Activated T-helper 17 cell treated with anti-CD3 and anti-CD28 coated beads, Interleukin-2, amount 50 U/mL, for 72 hours (primary cell): ENCODE results near the gene MEGF6. TPM values are rescaled to one million over a fixed set of nuclear protein-coding genes. Genes with fewer than 3 reads are reported as not detected.

Experiments used
- ATAC-seq: fragments of 150-1000 bp; cut with Tn5 transposase; replicated peaks from 2 replicates; pipeline ENCODE4 v1.10.0; 2021; ENCODE audit warnings: mild to moderate bottlenecking, moderate library complexity
- H3K27ac Mint-ChIP-seq: one replicate; pipeline ENCODE4 v1.8.0; 2022; ENCODE audit warnings: mixed read lengths
- H3K27me3 Mint-ChIP-seq: one replicate; pipeline ENCODE4 v1.8.0; 2022; ENCODE audit warnings: mixed read lengths
- H3K36me3 Mint-ChIP-seq: one replicate; pipeline ENCODE4 v1.8.0; 2022; ENCODE audit warnings: low read depth, mild to moderate bottlenecking, mixed read lengths
- H3K4me1 Mint-ChIP-seq: one replicate; pipeline ENCODE4 v1.8.0; 2022; ENCODE audit warnings: mixed read lengths
- H3K4me3 Mint-ChIP-seq: one replicate; pipeline ENCODE4 v1.8.0; 2022; ENCODE audit warnings: mild to moderate bottlenecking, mixed read lengths
- H3K9me3 Mint-ChIP-seq: one replicate; pipeline ENCODE4 v1.8.0; 2022; ENCODE audit warnings: mixed read lengths
- total RNA-seq, 2 donors: library from RNA; stranded (reverse); gene quantifications; one replicate each; pipeline ENCODE4 v1.2.3, GENCODE V29; 2022

MEGF6 gene
- total RNA-seq, 2 donors from 2014 or later = 5.0 to 9.7 TPM

DNA sequence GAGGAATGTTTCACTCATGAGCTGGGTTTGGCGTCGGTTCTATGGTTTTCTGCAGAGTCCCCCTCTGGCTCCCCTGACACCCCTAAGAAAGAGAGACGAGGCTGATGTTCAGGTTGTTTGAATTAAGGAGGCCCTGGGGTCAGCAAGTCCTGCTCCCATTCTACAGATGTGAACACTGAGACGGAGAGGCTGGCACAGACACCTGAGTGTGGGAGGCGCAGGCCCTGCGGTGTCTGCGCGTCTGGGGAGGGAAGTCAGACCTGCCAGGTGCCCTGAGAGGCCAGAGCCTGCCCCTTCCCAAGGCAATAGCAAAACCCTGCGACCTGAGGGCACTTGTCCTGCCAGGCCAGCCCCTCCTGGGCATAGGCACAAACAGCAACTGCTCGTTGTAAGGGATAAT, 47.7 kb downstream of the MEGF6 start:
- Mint-ChIP-seq H3K4me1 (no peaks in the 10 kb centered on the region), H3K4me3 (no peak overlapping the region), H3K27me3 (peaks cover 3% of the 10 kb centered on the region), H3K9me3 (no peaks in the 10 kb centered on the region), H3K36me3 (no peaks in the 10 kb centered on the region), H3K27ac (no peak overlapping the region)
- ATAC-seq = no peak

DNA sequence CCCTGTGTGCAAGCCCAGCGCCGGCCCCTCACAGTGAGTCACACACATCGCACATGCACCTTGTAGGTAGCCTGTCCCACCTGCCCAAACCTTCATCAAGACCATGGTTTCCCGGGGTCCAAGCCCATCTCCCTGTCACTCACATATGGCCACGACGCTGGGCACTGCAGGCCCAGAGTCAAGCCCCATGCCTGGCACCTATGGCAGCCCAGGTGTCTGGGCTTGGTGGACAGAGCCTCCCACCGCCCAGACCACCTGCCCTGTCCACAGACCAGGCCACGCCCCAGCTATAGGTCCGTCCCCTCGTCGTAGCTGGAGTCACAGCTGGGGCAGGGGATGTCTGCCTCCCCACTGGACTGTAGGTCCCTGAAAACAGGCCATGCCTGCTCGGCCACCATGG, 48.2 kb downstream of the MEGF6 start:
- Mint-ChIP-seq H3K27me3 (peaks cover 3% of the 10 kb centered on the region), H3K9me3 (no peaks in the 10 kb centered on the region), H3K4me3 (no peak overlapping the region)

DNA sequence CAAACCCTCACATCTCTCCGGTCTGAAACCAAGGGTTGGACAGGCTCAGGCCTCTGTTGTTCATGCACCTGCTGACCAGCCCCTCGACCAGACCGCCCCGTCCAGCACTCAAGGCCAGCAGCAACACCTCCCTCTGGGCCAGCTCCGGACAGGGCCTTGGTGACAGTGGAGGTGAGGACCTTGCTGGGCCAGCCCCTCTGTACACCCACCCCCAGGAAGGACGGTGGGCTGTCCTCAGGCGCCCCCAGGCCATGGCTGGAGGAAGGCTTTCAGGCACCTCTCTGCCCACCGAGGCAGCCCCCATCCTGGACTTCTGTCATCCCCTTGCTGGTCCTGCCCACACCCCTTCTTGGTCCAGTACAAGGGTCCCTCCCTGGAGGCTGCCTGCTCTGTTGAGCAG, 48.6 kb downstream of the MEGF6 start:
- H3K4me3 Mint-ChIP-seq = no peak overlapping the region

More for the DNA sequence above, 48.2 kb downstream of the MEGF6 start:
- Mint-ChIP-seq H3K27ac (no peak overlapping the region), H3K4me1 (no peaks in the 10 kb centered on the region), H3K36me3 (no peaks in the 10 kb centered on the region)
- no peak for ATAC-seq

DNA sequence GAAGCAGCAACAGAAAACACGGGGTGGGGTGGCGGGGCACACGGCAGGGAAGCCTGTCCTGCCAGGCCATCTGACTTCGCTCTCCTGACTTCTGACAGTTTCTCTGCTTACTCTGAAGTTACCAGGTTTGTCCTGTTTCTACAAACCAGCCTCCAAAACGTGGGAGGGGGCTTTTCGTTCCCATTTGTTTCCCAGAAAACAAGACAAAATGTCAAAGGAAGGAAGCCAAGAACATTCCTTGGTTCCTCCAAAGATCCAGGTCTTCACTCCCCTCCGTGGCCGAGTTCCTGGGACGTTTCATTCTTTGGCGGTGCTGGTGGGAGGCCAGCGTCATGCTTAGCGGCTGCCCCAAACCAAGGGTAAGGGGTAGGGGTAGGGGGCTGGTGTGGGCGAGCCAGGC, 49.6 kb downstream of the MEGF6 start:
- no peak for ATAC-seq
- Mint-ChIP-seq H3K9me3 (no peaks in the 10 kb centered on the region), H3K27ac (no peak overlapping the region), H3K4me3 (no peak overlapping the region), H3K36me3 (no peaks in the 10 kb centered on the region), H3K27me3 (peaks cover 3% of the 10 kb centered on the region), H3K4me1 (no peaks in the 10 kb centered on the region)

More for the DNA sequence above, 48.6 kb downstream of the MEGF6 start:
- Mint-ChIP-seq H3K27me3 (peaks cover 3% of the 10 kb centered on the region), H3K27ac (no peak overlapping the region), H3K4me1 (no peaks in the 10 kb centered on the region), H3K36me3 (no peaks in the 10 kb centered on the region), H3K9me3 (no peaks in the 10 kb centered on the region)
- ATAC-seq = no peak

DNA sequence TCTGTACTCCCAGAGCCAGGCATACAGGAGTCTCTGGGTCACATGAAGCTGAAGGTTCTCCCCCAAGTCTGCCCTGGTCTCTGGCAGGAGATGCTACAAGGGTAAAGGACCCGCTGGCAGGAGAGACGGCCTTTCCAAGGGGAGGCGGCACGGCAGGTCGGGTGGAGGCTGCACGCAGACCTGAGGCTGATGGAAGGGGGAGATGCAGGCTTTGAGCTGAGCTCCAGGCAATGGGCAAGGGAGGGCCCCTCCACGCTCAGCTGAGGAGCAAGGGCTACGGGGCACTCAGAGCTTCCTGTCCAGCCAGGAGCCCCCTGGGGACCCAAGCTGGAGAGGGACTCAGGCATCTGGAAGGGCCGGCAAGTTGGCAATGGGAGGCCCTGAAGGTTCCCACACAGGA, 50.3 kb downstream of the MEGF6 start:
- Mint-ChIP-seq H3K9me3 (no peaks in the 10 kb centered on the region), H3K36me3 (no peaks in the 10 kb centered on the region), H3K4me3 (no peak overlapping the region), H3K4me1 (no peaks in the 10 kb centered on the region), H3K27me3 (peaks cover 3% of the 10 kb centered on the region), H3K27ac (no peak overlapping the region)
- ATAC-seq = no peak

DNA sequence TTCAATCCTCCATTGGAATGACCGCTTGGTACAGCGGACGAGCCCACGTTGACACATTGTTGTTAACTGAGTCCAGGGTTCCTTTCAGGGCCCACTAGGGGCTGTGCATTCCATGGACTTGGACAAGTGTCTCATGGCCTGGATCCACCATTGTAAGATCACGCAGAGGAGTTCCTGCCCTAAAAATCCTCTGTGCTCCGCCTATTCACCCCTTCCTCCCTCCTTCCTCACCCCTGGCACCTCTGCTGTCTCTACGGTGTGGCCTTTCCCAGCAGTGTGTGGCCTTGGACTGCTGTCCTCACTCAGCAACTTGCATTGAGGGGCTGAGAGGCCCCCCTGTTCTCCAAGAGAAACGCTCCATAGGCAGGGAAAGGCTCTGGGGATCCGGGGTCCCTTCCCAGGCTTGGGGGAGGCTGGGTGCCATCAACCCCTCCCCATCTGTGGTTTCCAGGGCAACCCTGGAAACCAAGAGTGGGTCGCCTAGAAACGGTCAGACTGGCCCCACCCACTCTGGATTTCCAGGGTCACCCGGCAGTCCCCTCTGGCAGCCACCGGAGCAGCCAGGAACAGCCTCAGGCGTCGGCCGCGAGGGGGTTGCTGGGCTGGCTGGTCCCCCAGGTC, 50.9 kb downstream of the MEGF6 start:
- Mint-ChIP-seq H3K36me3 (no peaks in the 10 kb centered on the region), H3K9me3 (no peaks in the 10 kb centered on the region), H3K27ac (no peak overlapping the region), H3K4me1 (no peaks in the 10 kb centered on the region), H3K4me3 (no peak overlapping the region), H3K27me3 (peaks cover 3% of the 10 kb centered on the region)
- ATAC-seq = no peak

DNA sequence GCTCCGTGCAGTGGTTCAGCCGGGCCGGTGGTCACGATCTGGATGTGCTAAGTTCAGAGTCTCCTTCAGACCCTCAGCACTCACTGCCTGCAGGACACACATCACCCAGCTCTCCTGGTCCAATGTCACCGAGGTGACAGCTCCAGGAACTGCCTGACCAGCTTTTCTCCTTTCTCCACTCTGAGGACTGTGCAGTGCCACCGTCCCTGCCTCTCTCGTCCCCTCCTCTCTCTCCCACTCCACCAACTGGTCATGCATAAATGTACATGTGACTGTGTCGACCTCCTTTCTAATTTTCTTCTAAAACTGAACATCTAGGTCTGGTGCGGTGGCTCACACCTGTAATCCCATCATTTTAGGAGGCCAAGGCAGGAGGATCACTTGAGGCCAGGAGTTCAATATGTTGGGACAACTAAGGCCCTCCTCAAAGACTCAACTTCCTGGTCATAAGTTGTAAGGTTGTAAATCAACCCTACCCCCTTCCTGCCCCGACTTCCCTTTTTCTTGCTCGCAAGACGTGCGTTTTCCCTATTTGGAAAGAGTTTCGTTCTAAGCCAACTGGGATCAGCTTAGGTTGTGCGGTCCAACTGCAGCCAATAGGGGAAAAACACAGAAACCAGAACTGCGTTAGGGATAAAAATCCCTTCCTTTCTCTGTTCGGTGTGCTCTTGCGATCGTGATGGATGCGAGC, 53.1 kb downstream of the MEGF6 start:
- H3K9me3 Mint-ChIP-seq = no peaks in the 10 kb centered on the region
- H3K27ac Mint-ChIP-seq = no peak overlapping the region
- no peaks in the 10 kb centered on the region for H3K4me1 Mint-ChIP-seq
- H3K27me3 Mint-ChIP-seq = peaks cover 3% of the 10 kb centered on the region
- H3K36me3 Mint-ChIP-seq = no peaks in the 10 kb centered on the region
- no peak overlapping the region for H3K4me3 Mint-ChIP-seq
- ATAC-seq = no peak

DNA sequence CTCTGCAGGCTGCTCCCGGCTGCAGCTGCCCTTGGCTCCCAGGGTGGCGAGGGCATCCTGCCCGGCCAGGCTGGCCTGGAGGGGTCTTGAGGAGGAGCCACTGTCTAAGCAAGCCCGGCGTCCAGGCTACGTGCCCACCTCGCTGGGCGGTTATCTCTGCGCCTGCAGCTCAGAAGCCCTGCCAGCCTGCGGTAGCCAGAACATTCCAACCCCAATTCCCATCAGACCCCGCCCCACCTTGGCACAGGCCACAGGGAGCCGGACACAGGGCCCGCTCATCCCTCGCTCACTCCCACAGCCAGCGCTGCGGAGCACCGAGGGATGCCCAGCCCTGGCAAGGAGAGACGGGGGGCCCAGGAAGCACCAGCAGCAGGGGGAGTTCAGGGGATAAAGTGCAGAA, 53.9 kb downstream of the MEGF6 start:
- Mint-ChIP-seq H3K4me3 (no peak overlapping the region), H3K27ac (no peak overlapping the region), H3K9me3 (no peaks in the 10 kb centered on the region), H3K27me3 (peaks cover 3% of the 10 kb centered on the region), H3K36me3 (no peaks in the 10 kb centered on the region), H3K4me1 (no peaks in the 10 kb centered on the region)
- no peak for ATAC-seq

DNA sequence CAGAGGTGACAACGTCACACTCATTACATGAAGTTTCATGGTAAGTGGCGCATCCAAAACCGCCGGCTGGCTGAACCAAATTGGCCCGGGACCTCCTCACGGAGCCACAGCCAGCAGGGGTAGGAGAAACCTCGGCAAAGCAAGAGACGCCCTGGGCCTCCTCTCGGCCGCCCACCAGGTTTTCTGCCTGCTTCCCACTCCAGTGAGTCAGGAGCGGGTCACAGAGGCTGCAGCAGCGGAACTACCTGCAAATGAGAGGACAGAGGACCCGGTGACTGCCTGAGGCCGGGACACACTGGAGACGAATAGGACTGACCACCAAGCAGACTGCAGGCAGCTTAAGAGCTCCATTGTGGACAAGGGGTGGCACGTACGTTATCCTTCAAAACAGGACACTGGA, 55.0 kb downstream of the MEGF6 start:
- no peaks in the 10 kb centered on the region for H3K4me1 Mint-ChIP-seq
- H3K4me3 Mint-ChIP-seq = no peak overlapping the region
- H3K36me3 Mint-ChIP-seq = no peaks in the 10 kb centered on the region
- no peaks in the 10 kb centered on the region for H3K27me3 Mint-ChIP-seq
- H3K9me3 Mint-ChIP-seq = no peaks in the 10 kb centered on the region
- no peak overlapping the region for H3K27ac Mint-ChIP-seq
- ATAC-seq = no peak

DNA sequence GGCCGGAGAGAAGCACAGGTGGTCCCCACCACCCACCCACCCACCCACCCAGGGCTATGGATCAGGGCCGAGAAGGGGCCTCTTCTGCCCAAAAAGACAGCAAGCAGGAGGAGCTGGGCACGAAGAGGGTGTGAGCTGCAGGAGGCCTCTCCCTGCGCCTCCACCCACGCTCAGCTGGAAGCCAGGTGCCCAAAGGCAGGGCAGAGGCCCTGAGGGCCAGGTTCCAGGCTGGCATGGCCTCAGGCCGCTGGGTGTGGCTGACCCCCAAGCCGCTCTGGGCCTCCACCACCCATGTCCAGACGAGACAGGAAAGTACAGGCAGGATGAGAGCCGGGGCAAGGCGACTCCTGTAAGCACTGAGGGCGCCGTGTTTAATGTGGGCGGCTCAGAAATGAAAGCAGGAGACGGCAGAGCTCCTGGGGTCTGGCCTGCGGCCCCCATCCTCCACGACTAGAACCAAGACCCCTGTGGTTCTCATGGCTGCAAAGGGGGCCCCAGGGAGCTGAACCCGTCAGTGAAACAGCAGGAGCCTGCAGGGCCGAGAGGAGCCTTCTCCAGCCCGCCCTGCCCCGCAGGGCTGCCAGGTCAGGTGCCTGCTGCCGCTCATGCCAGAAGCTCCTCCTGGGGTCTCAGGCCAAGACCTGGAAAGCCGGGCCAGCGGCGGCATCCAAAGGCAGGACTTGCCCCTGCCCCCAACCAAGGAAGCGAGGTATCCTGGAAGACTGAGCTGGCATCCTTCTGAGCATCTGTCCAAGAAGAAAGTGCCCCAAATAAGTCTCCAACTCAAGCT, 56.0 kb downstream of the MEGF6 start:
- H3K27me3 Mint-ChIP-seq = no peaks in the 10 kb centered on the region
- no peaks in the 10 kb centered on the region for H3K36me3 Mint-ChIP-seq
- H3K9me3 Mint-ChIP-seq = no peaks in the 10 kb centered on the region
- ATAC-seq = no peak
- no peak overlapping the region for H3K27ac Mint-ChIP-seq
- no peak overlapping the region for H3K4me3 Mint-ChIP-seq
- H3K4me1 Mint-ChIP-seq = no peaks in the 10 kb centered on the region

DNA sequence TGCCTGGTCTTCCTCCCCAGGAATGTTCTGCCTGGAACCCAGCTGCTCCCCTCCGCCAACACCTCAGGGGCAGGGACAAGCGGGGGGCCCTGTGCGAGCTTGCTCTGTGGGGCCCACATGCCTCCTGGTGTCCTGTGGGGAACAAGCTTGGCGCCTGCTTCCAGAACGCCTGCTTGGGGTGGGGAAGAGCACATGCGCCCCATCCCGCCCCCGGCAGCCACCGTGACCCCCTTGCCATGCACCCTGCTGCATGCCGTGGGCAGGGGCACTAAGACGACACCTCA, 57.4 kb downstream of the MEGF6 start:
- ATAC-seq = no peak
- Mint-ChIP-seq H3K4me3 (no peak overlapping the region), H3K27ac (no peak overlapping the region), H3K27me3 (no peaks in the 10 kb centered on the region), H3K36me3 (no peaks in the 10 kb centered on the region), H3K9me3 (no peaks in the 10 kb centered on the region), H3K4me1 (no peaks in the 10 kb centered on the region)

DNA sequence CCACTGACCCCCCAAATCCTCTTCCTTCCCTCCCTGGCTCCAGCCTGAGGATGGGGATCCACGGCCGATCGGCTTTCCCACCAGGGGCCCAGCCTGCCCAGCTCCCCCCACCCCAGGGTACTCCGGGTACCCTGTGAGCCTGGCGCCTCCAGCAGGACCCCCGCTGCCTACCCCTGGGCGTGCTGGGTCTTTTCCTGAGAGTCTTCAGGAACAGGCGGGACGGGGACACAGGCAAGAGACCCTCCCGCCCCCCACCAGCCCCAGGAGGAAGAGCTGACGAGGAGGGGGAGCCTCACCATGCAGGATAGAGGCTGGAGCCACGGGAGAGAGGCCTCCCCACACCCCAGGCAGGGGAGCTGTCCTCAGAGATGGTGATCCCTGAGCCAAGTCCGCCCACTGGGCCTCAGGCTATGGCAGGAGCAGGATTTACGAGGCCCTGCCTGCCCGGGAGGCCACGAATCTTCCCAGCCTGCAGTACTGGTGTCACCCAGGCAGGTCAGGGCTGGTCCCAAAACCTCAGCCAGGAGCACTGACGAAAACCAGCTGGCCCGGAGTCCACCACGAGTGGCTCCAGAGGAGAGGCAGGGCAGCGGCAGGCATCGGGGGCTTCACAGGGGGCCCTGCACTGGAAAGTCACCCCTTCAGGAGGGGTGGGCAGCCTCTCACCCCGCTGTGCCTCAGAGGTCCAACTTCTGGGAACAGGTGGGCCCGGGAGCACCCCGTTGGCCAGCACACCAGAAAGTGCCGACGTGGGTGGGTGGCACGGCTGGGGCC, 58.0 kb downstream of the MEGF6 start:
- Mint-ChIP-seq H3K27me3 (no peaks in the 10 kb centered on the region), H3K9me3 (no peaks in the 10 kb centered on the region)

DNA sequence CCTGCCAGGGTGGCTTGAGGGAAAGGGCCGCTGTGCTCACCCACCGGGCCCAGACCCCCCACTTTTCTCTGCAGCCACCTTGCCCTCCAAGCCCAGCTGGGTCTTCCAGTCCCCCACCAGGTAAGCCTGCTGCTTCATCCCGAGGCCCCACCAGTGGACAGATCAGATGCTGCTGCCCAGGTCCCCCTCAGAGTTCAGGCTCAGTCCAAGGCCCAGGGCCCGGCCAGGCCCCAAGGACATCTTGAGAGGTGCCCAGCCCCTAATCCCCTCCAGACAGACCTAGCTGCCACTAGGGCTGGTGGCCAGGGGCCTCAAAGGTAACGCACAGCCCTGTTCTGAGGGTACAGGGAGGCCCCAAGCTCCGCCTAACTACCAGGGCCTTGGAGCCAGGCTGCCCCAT, 58.6 kb downstream of the MEGF6 start:
- H3K4me1 Mint-ChIP-seq = no peaks in the 10 kb centered on the region
- no peak overlapping the region for H3K4me3 Mint-ChIP-seq
- no peaks in the 10 kb centered on the region for H3K27me3 Mint-ChIP-seq
- no peaks in the 10 kb centered on the region for H3K36me3 Mint-ChIP-seq
- ATAC-seq = no peak
- no peak overlapping the region for H3K27ac Mint-ChIP-seq
- H3K9me3 Mint-ChIP-seq = no peaks in the 10 kb centered on the region

More for the DNA sequence above, 58.0 kb downstream of the MEGF6 start:
- ATAC-seq = no peak
- H3K27ac Mint-ChIP-seq = no peak overlapping the region
- H3K4me3 Mint-ChIP-seq = no peak overlapping the region
- no peaks in the 10 kb centered on the region for H3K4me1 Mint-ChIP-seq
- no peaks in the 10 kb centered on the region for H3K36me3 Mint-ChIP-seq

DNA sequence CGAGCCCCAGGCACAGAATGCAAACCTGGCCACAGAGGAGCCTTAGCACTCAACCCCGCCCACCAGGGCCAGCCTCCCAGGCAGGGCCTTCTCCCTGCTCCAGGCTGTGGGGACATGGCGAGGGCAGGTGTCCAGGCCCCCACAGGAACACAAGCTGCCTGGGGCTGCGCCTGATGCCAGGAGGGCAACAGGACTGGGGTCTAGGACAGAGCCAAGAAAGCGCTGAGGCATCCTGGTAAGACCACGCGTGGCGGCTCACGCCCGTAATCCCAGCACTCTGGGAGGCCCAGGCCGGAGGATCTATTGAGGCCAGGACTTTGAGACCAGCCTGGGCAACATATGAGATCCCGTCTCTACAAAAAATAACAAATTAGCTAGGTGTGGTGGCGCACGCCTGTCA, 59.1 kb downstream of the MEGF6 start:
- Mint-ChIP-seq H3K36me3 (no peaks in the 10 kb centered on the region), H3K9me3 (no peaks in the 10 kb centered on the region), H3K4me3 (no peak overlapping the region), H3K27ac (no peak overlapping the region), H3K4me1 (no peaks in the 10 kb centered on the region), H3K27me3 (no peaks in the 10 kb centered on the region)
- ATAC-seq = no peak
